Activated T-helper 1 cell treated with anti-CD3 and anti-CD28 coated beads, Interleukin-2, amount 50 U/mL, for 16 hours (primary cell): ENCODE results near the gene TADA1.

Experiments
- DNase-seq, 2 donors: peaks; one replicate each; pipeline ENCODE4 v3.0.0-alpha.2; 2020; ENCODE audit warnings: low read depth in 1 of 2, low spot score in 1 of 2

The TADA1 gene

GRCh38 chr1:166875734-166876539 is at the start of gene TADA1:
TSS of gene TADA1 (minus strand) at chr1:166876264. CDS start at chr1:166876233, 31 bp downstream.
- peak; percentile 96 to 98 for DNase-seq

- DNase-seq = no peak
Observed at GRCh38 chr1:166924823-166925541, 48.9 kb upstream of the TADA1 start.

GRCh38 chr1:166920561-166921475 is 44.8 kb upstream of the TADA1 start:
- no peak for DNase-seq

GRCh38 chr1:166918956-166919316 is 42.9 kb upstream of the TADA1 start:
- DNase-seq = no peak

GRCh38 chr1:166918088-166918955 is 42.3 kb upstream of the TADA1 start:
- DNase-seq = no peak

- no peak for DNase-seq
Observed at GRCh38 chr1:166915941-166916340, 39.9 kb upstream of the TADA1 start.

GRCh38 chr1:166915042-166915441 is 39.0 kb upstream of the TADA1 start:
- DNase-seq = no peak

- DNase-seq = no peak
Observed at GRCh38 chr1:166914111-166914510, 38.0 kb upstream of the TADA1 start.

- DNase-seq = no peak
Observed at GRCh38 chr1:166911624-166912023, 35.6 kb upstream of the TADA1 start.

GRCh38 chr1:166910396-166910994 is 34.4 kb upstream of the TADA1 start:
- DNase-seq = peak; percentile 46 to 59

GRCh38 chr1:166908942-166909341 is 32.9 kb upstream of the TADA1 start:
- DNase-seq = no peak

GRCh38 chr1:166907763-166908162 is 31.7 kb upstream of the TADA1 start:
- DNase-seq = no peak

GRCh38 chr1:166907051-166907450 is 31.0 kb upstream of the TADA1 start:
- DNase-seq = no peak

- no peak for DNase-seq
Observed at GRCh38 chr1:166906647-166907046, 30.6 kb upstream of the TADA1 start.

GRCh38 chr1:166905900-166906299 is 29.8 kb upstream of the TADA1 start:
- DNase-seq = no peak

GRCh38 chr1:166905136-166905535 is 29.1 kb upstream of the TADA1 start:
- DNase-seq = no peak

- DNase-seq = no peak
Observed at GRCh38 chr1:166903232-166903631, 27.2 kb upstream of the TADA1 start.

- DNase-seq = no peak
Observed at GRCh38 chr1:166902279-166902678, 26.2 kb upstream of the TADA1 start.

GRCh38 chr1:166900987-166901386 is 24.9 kb upstream of the TADA1 start:
- no peak for DNase-seq

- no peak for DNase-seq
Observed at GRCh38 chr1:166899769-166900168, 23.7 kb upstream of the TADA1 start.
